Right forelimb (tissue), 1 donor: ENCODE measurements around the gene QRICH1.
A peak's percentile ranks its signal among the peaks of the same experiment; 100 is the strongest.

ENCODE experiments used
- DNase-seq: peaks from one replicate; pipeline ENCODE4 v3.0.0-alpha.2; 2018

QRICH1 gene

DNA sequence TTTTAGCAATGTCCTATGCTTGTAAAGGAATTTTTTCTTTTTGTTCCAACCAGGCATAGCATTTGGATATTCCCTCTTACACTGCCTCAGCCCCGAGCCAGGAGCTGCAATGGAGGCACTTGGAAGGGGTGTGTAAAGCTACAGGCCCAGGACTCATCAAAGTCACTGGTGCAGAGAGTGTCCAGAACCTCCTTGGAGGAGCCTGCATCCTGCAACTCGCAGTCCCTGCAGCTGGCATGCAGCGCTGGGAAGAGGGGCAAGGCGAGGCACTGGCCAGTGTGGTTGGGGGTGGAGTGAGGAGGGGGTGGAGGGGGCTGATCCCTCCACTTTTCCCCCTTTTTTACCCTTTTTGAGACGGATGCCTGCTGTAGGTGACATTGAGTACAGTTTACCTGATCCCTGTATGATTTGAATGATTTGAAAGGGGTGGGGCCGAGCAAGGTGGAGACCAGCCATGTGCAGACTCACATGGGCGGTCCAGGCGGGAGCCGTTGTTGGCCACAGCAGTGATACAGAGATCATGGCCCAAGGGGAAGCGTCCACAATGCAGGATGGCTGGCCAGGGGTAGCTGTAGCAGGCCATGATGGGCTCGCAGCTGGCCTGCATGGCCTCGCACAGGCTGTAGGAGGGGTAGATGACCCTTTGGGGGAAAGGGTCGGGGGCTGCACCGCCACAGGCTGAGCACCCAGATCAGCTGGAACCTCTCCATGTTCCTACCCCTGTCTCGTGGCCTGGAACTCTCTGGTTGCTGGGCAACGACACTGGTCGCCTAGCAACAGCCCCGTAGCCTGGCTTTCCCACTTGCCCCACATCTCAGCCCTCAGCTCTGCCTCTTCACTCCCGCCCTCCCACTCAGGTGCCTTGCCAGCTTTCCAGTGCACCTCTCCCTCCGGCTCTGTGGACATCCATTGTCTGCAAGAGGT lies 95.9 kb downstream of the QRICH1 start:
- no peak for DNase-seq

DNA sequence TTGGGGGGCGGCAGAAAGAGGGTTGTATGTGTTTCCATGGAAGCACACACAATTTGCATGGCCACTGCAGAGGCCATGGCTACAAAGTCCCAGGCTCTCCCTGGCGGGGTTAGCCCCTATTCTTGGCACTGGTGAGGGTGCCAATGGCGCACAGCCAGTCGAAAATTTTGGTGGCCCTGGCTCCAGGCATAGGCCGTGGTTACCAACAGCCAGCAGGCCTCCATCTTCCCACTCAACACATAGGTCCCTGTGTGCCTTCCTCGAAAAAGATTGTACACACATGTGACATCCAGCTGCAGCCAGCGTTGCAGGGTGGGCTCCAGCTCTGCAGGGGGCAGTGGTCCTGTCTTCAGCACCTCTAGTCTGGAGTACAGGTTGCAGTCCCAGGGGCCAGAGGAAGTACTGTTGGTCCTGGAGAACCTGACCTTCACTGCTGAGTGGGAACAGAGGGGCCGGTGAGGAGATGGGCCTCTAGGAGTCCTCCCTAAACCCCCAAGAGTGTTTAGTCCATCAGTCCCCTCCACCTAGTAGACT lies 96.7 kb downstream of the QRICH1 start:
- DNase-seq = no peak

DNA sequence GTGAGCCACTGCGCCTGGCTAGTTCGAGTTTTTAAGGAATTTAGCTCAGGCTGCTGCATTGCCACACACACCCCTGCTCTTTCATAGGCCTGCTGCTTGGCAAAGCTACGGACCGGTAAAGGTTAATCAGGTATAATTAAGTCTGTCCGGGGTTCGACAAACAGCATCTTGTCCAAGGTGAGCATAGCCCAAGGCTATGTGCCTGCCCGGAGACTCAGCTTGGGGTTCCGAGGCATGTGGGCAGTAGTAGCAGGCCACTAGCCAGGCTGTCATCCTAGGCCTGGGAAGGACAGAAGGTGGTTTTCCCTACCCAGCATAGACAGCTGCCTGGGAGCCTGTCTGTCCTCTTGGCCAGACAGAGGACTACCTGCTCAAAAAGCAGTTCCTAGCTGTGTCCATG lies 97.2 kb downstream of the QRICH1 start:
- no peak for DNase-seq

DNA sequence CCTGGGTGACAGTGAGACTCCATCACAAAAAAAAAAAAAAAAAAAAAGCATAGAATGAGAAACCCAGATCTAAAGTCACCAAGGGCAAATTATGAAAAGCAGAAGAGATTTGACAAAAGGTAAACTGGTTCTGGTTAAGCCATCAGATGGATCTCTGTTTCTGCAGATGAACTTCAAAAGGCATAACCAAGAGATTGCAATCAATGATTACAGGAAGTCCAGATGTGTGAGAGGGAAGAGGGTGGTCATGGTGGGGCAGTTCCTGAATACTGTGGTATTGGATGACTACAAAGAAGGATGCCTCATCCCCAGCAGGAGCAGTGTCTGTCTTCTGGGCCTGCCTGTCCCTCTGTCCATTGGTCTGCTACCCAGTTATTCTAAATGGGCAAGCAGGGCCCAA lies 100.0 kb downstream of the QRICH1 start:
- DNase-seq = no peak

DNA sequence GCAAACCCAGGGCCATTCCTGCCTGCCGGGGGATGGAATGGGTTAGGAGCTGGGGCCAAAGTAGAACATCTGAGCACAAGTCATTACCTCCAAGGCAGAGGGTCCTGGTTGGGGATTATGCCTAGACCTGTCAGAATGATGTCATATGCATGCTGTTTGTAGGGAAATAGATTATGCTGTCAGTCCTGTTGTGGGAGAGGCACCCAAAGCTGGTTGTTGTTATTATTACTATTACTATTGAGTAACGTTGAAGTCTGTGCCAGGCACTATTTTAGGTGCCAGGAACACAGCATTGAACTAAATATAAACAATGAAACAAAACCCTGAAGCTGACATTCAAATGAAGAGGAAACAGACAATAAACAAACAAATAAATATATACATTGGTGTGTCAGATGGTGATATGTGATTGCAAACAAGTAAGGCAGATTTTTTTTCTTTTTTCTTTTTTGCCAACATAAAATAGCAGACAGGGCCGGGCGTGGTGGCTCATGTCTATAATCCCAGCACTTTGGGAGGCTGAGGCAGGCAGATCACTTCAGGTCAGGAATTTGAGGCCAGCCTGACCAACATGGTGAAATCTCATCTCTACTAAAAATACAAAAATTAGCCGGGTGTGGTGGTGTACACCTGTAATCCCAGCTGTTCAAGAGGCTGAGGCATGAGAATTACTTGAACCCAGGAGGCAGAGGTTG lies 101.9 kb downstream of the QRICH1 start:
- no peak for DNase-seq

DNA sequence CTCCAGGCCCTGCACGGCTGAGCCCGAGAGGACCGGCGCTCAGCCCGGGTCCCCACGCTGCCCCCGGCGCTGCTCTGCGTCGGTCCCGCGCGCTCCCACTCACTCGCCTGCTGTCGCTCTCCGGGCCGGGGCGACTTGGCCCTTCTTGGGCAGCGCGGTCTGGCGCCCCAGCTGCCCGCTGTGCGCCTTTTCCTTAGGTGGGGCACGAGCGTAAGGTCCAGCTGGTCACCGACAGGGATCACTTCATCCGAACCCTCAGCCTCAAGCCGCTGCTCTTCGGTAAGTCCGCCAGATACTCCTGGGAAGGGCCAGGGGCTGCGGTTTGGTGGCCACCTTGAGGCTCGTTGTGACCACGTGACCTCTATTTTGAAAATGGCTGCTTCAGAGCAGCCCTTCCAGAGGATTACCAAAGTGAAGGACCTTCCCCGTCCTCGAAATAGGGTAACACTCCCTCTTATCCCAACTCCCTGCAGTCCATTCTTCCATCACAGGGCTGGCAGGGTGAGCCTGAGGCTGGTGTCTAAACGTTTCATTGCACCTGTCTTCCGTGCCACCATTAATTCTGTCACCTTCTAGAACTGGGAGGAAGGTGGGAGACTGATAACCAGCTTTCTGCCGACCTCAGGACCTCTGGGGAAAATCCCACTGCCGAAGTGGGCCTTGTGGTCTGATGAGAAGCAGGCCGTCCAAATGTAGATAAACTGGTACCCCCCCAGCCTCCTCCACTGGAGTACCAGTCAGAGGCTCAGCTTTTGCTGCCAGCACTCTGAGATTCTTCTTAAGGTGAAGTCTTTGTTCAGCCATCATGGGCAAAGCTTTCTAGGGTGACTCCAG lies 103.0 kb downstream of the QRICH1 start:
- no peak for DNase-seq

DNA sequence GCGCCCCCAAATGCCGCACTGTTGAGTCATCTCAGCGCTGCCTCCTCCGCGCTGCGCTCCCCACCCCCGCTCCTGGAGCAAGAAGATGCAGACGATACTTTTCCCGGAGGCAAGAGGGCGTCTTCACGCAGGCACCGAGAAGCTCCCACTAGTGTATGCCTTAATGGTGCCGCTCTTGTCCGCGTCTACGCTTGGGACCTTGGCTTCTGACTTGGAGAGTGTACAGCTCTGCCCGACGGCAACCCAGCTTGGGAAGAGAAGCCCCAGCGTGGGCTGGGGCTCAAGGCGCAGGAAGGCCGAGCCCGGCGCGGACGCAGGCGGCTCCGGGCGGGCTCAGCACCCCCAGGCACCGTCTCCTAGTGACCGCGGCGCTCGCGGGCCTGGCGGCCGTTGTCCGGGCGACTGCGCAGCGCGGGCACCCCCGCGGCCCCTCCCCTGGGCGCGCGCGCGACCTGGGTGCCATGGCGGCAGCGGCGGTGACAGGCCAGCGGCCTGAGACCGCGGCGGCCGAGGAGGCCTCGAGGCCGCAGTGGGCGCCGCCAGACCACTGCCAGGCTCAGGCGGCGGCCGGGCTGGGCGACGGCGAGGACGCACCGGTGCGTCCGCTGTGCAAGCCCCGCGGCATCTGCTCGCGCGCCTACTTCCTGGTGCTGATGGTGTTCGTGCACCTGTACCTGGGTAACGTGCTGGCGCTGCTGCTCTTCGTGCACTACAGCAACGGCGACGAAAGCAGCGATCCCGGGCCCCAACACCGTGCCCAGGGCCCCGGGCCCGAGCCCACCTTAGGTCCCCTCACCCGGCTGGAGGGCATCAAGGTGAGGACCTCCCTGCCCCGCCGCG lies 103.9 kb downstream of the QRICH1 start, which contains the start of gene P4HTM:
Gene P4HTM (plus strand): TSS at position 446 of the 840 bp plus-strand sequence. CDS start 16 bp downstream, at position 462.
- peak; percentile 91 for DNase-seq

DNA sequence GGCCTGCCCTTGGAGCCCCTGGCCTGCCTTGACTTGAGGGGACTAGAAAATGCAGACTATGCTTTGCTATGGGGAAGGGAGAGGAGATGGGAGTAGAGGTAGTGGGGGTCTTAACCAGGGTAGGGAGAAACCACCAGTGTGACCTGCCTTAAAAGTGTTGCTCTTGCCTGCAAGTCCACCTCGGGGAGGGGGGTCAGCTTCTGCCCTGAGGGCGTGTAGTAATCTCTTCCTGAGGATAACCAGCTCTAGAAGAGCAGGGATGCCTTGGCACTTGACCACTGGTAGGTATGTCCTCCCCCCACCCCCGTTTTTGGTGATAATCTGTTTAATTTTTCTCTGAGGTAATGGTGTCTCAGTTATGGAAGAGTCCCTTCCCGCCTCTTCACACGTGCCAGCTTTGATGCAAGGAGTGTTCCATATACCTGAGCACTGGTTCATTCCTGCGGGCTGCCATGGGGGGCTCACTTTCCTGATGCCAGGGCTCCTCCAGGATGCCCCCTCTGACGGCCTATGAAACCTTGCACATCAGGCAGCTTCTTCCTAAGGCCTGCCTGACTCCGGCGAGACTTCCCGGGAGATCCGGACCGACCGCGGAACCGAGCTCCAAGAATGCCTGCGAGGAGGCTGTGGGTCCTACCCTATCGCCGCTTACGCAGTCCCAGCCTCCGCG lies 104.6 kb downstream of the QRICH1 start:
- DNase-seq = no peak

DNA sequence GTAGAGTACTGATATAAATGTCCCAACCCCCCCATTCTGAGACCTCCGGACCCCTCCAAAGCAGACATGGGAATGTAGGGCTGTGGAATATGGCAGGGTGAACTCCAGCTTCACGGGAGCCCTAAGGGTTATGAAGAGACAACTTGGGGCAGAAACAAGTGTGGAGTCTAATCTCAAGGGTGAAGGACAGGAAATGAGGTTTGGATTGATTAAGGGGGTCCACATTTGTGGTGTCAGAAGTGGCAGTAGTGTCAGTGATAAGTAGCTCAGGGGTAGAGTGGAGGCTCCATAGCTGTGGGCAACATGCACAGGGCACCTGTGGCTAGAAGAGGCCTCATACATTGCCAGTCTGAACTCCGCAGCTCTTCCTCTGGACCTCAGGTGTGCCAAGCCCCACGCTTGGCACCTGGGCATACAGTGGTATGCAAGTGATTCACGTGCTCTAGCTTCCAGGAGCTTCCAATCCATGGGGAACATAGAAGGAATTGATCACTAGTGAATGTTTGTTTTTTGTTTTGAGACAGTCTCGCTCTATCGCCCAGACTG lies 108.0 kb downstream of the QRICH1 start:
- no peak for DNase-seq

DNA sequence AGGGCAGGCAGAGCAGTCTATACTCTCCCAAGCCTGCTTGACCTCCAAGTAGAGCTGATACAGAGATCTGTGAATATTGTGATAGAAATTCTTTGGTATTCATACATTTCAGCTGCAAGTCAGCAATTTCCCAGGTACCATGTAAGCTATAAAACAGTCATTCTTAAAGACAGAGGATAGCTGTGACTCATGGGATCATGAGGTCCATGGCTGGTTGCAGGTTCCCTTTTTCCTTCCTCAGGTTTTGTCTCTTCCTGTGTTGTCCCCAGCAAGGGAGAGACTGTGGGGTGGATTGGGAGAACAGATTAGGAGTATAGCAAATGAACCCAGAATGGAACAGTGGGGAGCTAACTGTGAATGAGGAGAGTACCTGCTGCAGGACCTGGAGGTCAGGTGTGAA lies 109.2 kb downstream of the QRICH1 start:
- DNase-seq = no peak

DNA sequence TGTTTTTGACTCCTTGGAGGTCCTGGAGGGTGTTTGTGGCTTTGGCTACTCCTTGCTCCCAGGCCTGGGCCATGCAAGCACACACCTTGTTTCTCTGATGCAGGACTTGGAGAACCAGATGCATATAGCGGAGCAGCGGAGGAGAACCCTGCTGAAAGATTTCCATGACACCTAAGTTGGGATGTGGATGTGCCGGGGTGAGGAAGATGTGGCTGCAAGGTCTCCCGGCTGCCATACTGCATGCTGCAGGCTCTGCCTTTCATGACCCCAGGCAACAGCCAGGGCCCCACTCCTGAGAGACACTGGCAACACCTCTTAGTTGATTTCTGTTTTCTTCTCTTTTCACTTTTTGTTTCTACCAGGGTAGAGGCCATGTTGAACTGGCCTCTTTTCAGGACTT lies 110.8 kb downstream of the QRICH1 start:
- no peak for DNase-seq

DNA sequence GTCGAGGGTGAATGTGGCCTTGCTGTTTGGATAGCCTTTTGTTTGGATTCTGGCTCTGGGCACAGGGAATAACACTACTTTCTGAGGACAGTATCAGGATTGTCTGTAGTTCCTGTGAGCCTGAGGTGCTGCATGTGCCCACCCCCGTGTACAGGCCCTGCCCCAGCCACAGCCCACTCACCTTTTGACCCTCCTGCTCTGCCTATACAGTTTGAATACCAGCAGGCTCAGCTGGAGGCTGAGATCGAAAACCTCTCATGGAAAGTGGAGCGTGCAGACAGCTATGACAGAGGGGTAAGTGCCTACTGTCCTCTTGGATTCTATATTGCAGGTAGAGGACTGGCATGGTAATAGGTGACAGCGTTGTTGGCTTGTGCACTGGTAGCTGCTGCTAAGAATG lies 111.2 kb downstream of the QRICH1 start:
- DNase-seq = no peak

DNA sequence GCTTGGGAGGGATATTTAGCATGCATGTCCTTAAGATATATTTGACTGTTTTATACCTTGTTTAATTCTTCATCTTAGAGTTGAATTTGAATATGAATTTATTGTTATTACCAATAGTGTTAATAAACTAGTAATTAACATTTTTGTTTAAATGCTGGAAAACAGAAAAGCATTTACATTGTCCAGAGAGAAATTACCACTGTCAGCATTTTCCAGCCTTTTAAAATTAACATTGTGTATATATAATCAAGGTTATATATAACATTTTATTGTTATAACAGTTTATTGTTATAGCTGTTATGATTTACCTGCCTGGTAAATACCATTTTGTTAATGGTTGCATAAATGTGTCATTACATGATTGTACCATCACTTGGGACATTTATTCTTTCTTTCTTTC lies 111.9 kb downstream of the QRICH1 start:
- no peak for DNase-seq

DNA sequence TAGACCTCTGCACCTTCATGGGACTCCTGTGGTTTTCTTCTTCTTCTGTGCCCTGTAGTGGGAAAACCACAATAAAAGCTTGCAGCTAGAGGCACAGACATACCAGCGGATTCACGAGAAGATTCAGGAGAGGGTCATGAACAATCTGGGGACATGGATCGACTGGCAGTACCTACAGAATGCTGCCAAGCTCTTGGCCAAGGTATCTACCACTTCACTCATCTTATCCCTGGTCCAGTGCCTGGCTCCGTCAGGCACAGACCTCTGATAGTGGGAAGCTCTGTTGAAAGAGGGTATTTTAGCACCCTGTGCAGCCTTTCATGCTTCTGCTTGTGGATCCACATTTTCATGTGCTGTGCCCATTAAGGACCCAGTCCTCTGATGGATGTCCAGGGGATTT lies 113.6 kb downstream of the QRICH1 start:
- no peak for DNase-seq
